CD14-positive monocyte (primary cell): ENCODE data around the gene PSAPL1. TPM values are rescaled to one million over a fixed set of nuclear protein-coding genes. Genes with fewer than 3 reads are reported as not detected.

ENCODE experiments used
- DNase-seq, 3 donors: peaks; one replicate each; pipeline ENCODE4 v3.0.0-alpha.2; 2011 to 2022
- H2AFZ ChIP-seq: 2 replicates; pipeline ENCODE4 v1.6.0; 2012; ENCODE audit warnings: mild to moderate bottlenecking, low read depth, low read length, inconsistent platforms; ENCODE audit not compliant: insufficient read depth, poor library complexity, severe bottlenecking
- H3K27ac ChIP-seq, 2 donors: 1 replicate in 1 of 2; 2 replicates in 1 of 2; pipeline ENCODE4 v1.5.1; 2012 to 2013; ENCODE audit warnings: low read length in 2 of 2, control low read depth in 1 of 2, inconsistent platforms in 1 of 2, low read depth in 1 of 2, mild to moderate bottlenecking in 1 of 2
- H3K27me3 ChIP-seq, 2 donors: one replicate each; pipeline versions ENCODE4 v1.6.0 to v1.6.1; 2011 to 2013; ENCODE audit warnings: low read length in 2 of 2; ENCODE audit not compliant: control insufficient read depth in 2 of 2, insufficient read depth in 2 of 2
- H3K36me3 ChIP-seq, 2 donors: replicated peaks in 1 of 2; 1 replicate in 1 of 2; 2 replicates in 1 of 2; pipeline versions ENCODE4 v1.5.1 to v1.6.1; 2012 to 2013; ENCODE audit warnings: low read length in 2 of 2, control low read depth in 1 of 2, inconsistent platforms in 1 of 2, mild to moderate bottlenecking in 1 of 2; ENCODE audit not compliant: insufficient read depth in 2 of 2, control insufficient read depth in 1 of 2
- H3K4me1 ChIP-seq, 2 donors: 1 replicate in 1 of 2; 2 replicates in 1 of 2; pipeline versions ENCODE4 v1.5.1 to v1.6.1; 2012 to 2013; ENCODE audit warnings: low read length in 2 of 2, control low read depth in 1 of 2, inconsistent platforms in 1 of 2, mild to moderate bottlenecking in 1 of 2, moderate library complexity in 1 of 2; ENCODE audit not compliant: insufficient read depth in 2 of 2, control insufficient read depth in 1 of 2
- H3K4me2 ChIP-seq: replicated peaks from 2 replicates; pipeline ENCODE3; 2012; ENCODE audit warnings: low read length, moderate library complexity, mild to moderate bottlenecking; ENCODE audit not compliant: poor library complexity, severe bottlenecking; ENCODE audit errors: extremely low read depth
- H3K4me3 ChIP-seq, 3 experiments: fragments of 200-600 bp in 1 of 3; sonication (generic) in 1 of 3; replicated peaks in 1 of 3; 1 replicate in 2 of 3; 2 replicates in 1 of 3; pipeline ENCODE4 v1.5.1; 2011 to 2013; ENCODE audit warnings: low read length in 3 of 3, mild to moderate bottlenecking in 3 of 3, control low read depth in 2 of 3, low read depth in 2 of 3, inconsistent platforms in 1 of 3, moderate library complexity in 1 of 3
- H3K79me2 ChIP-seq: 2 replicates; pipeline ENCODE4 v1.6.0; 2012; ENCODE audit warnings: mild to moderate bottlenecking, control low read depth, inconsistent platforms, low read length, moderate library complexity; ENCODE audit not compliant: insufficient read depth
- H3K9ac ChIP-seq: 2 replicates; pipeline ENCODE4 v1.6.0; 2017; ENCODE audit warnings: low read length, mild to moderate bottlenecking; ENCODE audit not compliant: insufficient read depth, poor library complexity, severe bottlenecking
- H3K9me3 ChIP-seq, 2 donors: replicated peaks in 1 of 2; 1 replicate in 1 of 2; 2 replicates in 1 of 2; pipeline versions ENCODE4 v1.5.1 to v1.6.1; 2012 to 2013; ENCODE audit warnings: low read length in 2 of 2, control low read depth in 1 of 2; ENCODE audit not compliant: control insufficient read depth in 1 of 2, insufficient read depth in 1 of 2
- H4K20me1 ChIP-seq: 2 replicates; pipeline ENCODE4 v1.6.0; 2012; ENCODE audit warnings: mild to moderate bottlenecking, low read length, control low read depth, moderate library complexity; ENCODE audit not compliant: insufficient read depth
- H3K27ac Mint-ChIP-seq, 7 donors: one replicate each; pipeline ENCODE4 v1.8.0; 2020; ENCODE audit warnings: mild to moderate bottlenecking in 7 of 7, mixed read lengths in 7 of 7, moderate library complexity in 6 of 7, inconsistent platforms in 2 of 7
- H3K27me3 Mint-ChIP-seq, 3 donors: one replicate each; pipeline ENCODE4 v1.8.0; 2021 to 2022; ENCODE audit warnings: low read depth in 3 of 3, mild to moderate bottlenecking in 3 of 3, mixed read lengths in 3 of 3, moderate library complexity in 3 of 3, inconsistent platforms in 1 of 3
- H3K36me3 Mint-ChIP-seq, 2 donors: one replicate each; pipeline ENCODE4 v1.8.0; 2020; ENCODE audit warnings: mixed read lengths in 2 of 2, inconsistent platforms in 1 of 2, mild to moderate bottlenecking in 1 of 2
- H3K4me1 Mint-ChIP-seq: one replicate; pipeline ENCODE4 v1.8.0; 2020; ENCODE audit warnings: mild to moderate bottlenecking, mixed read lengths
- H3K4me3 Mint-ChIP-seq, 2 donors: one replicate each; pipeline ENCODE4 v1.8.0; 2020; ENCODE audit warnings: mild to moderate bottlenecking in 2 of 2, mixed read lengths in 2 of 2, moderate library complexity in 1 of 2
- H3K9me3 Mint-ChIP-seq, 7 donors: one replicate each; pipeline ENCODE4 v1.8.0; 2020 to 2022; ENCODE audit warnings: mixed read lengths in 7 of 7, mild to moderate bottlenecking in 6 of 7, moderate library complexity in 6 of 7, inconsistent platforms in 2 of 7
- whole genome bisulfite sequencing: methylation state at CpG from one replicate; pipeline ENCODE4 v1.1.5; 2013; ENCODE audit warnings: missing lambda C conversion rate; ENCODE audit not compliant: insufficient coverage; 5-methylcytosine and 5-hydroxymethylcytosine counted together
- intact Hi-C, 2 donors: fragments of 100-400 bp; cut with micrococcal nuclease; formaldehyde crosslinking; loops; one replicate each; pipeline versions ENCODE4 v1.15.0 to v1.15.1; 2023
- polyA plus RNA-seq, 3 donors: library from polyadenylated mRNA; depleted of rRNA in 1 of 3; unstranded in 2 of 3; stranded (reverse) in 1 of 3; fragments of 300-500 nt in 2 of 3; fragments of >200 nt in 1 of 3; fragmentation: Illumina TruSeq in 2 of 3; gene quantifications; 1 replicate in 2 of 3; 2 replicates in 1 of 3; pipeline ENCODE4 v1.2.3, GENCODE V29; 2012 to 2021
- TF ChIP-seq, protein P1 (sequence below): fragments of 200-600 bp; IDR thresholded peaks from one replicate; pipeline ENCODE4 v1.8.0; 2022; ENCODE audit warnings: antibody characterized with exemption, mild to moderate bottlenecking

PSAPL1 gene
- polyA plus RNA-seq, 3 donors = not detected

DNA sequence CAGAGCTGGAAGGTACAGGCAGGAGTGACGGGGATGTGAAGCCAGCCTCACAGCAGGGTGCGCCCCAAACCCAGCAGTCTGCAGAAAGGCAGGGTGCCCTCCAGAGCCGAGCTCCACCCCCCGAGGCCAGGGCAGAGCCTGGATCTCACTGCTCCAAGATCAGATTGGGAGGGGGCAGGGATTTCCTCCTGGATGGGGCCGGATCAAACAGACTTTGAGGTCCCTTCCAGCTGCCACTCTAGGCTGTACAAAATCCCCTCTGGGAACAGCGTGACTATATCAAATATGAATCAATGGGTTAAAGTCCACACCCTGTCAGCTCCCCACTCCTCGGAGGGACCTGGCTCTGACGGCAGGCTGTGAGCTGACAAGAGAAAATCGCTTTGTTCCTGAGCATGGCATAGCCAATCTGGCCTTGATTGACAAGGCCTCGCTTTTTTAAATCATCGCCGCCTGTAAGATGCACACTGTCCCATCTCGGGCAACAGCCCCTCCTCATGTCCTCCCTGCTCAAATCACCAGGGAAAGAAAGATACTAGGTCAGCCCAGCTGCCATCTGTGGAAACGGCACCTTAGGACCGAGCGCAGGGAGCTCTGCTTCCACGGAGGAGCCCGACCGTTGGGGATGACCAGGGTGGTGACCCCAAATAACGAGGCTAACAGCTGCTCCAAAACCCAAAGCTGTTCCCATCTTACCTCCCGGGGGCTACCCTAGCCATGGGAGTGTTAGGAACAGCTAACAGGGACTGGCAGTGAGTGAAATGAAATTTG lies 39.9 kb downstream of the PSAPL1 start:
- H3K9me3 ChIP-seq = no peaks in the 10 kb centered on the region
- TF ChIP-seq, protein P1, sequence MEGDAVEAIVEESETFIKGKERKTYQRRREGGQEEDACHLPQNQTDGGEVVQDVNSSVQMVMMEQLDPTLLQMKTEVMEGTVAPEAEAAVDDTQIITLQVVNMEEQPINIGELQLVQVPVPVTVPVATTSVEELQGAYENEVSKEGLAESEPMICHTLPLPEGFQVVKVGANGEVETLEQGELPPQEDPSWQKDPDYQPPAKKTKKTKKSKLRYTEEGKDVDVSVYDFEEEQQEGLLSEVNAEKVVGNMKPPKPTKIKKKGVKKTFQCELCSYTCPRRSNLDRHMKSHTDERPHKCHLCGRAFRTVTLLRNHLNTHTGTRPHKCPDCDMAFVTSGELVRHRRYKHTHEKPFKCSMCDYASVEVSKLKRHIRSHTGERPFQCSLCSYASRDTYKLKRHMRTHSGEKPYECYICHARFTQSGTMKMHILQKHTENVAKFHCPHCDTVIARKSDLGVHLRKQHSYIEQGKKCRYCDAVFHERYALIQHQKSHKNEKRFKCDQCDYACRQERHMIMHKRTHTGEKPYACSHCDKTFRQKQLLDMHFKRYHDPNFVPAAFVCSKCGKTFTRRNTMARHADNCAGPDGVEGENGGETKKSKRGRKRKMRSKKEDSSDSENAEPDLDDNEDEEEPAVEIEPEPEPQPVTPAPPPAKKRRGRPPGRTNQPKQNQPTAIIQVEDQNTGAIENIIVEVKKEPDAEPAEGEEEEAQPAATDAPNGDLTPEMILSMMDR = no peak
- no peak overlapping the region for H2AFZ ChIP-seq
- no peak overlapping the region for H3K4me3 Mint-ChIP-seq
- H3K36me3 ChIP-seq = no peaks in the 10 kb centered on the region
- no peak overlapping the region for H3K27ac Mint-ChIP-seq
- WGBS = 81% methylated on average over 16 of the region's 21 CpGs
- peaks cover 0 to 1% (median 0%) of the 10 kb centered on the region in 7 donors for H3K9me3 Mint-ChIP-seq
- H3K27ac ChIP-seq = no peak overlapping the region
- no peaks in the 10 kb centered on the region for H3K79me2 ChIP-seq
- H3K4me1 ChIP-seq = no peaks in the 10 kb centered on the region
- H3K36me3 Mint-ChIP-seq = no peaks in the 10 kb centered on the region
- no peak overlapping the region for H3K9ac ChIP-seq
- peaks cover 19 to 37% (median 22%) of the 10 kb centered on the region in 3 donors for H3K27me3 Mint-ChIP-seq
- no peaks in the 10 kb centered on the region for H4K20me1 ChIP-seq
- intact Hi-C loops = no loop called here
- H3K4me2 ChIP-seq = no peak overlapping the region
- no peak for DNase-seq
- H3K4me1 Mint-ChIP-seq = no peaks in the 10 kb centered on the region
- no peak overlapping the region for H3K4me3 ChIP-seq
- H3K27me3 ChIP-seq = peaks cover 0 to 6% of the 10 kb centered on the region in 2 donors

DNA sequence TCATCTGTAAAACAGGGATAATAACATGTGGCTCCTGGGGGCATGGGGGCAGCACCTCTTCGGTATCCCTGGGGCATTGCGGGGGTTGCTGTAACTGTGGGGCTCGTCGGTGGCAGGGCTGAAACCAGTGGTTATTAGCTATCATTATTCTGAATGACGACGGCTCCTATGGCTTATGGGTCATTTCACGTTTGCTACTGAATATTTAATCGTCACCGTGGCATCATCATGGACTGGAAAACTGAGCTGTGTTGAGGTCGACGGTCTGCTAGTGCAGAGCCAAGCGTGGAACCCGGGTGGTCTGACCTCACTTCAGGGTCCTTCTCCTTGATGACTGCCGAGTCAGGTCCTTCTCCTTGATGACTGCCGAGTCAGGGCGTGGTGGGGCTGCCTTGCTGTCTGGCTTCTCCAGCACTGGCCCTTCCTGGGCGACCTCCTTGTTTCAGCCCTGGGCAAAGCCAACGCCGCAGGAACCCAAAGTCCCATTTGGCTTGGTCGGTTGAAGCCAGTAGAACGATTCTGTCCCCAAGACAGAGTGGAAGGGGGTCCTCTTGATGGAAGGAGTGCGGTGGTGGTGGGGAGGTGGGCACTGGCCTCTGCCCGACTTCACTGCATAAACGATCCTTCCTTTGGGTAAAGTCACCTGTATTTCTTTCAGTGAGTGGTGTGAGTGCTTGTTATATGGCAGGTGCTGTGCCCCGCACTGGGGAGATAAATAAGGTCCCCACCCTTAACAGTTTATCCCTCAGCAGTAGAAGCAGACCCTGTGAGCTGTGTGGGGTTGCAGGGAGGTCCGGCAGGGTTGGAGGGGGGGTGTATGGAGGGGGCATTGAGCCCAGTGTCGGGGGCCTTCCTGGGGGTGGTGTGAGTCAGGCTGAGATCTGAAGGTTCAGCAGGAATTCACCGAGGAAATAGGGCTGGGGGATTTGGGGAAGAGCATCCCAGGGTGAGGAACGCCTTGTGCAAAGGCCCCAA lies 40.8 kb downstream of the PSAPL1 start:
- H3K9ac ChIP-seq = no peak overlapping the region
- H3K79me2 ChIP-seq = no peaks in the 10 kb centered on the region
- Mint-ChIP-seq H3K4me1 (no peaks in the 10 kb centered on the region), H3K27me3 (peaks cover 13 to 35% (median 18%) of the 10 kb centered on the region in 3 donors), H3K9me3 (peaks cover 0 to under 1% (median 0%) of the 10 kb centered on the region in 7 donors), H3K27ac (no peak overlapping the region), H3K4me3 (no peak overlapping the region), H3K36me3 (no peaks in the 10 kb centered on the region)
- H3K36me3 ChIP-seq = no peaks in the 10 kb centered on the region
- TF ChIP-seq, protein P1 = no peak
- no peak overlapping the region for H3K4me3 ChIP-seq
- no peaks in the 10 kb centered on the region for H3K9me3 ChIP-seq
- no peak overlapping the region for H3K4me2 ChIP-seq
- DNase-seq = no peak
- H2AFZ ChIP-seq = no peak overlapping the region
- H3K4me1 ChIP-seq = no peaks in the 10 kb centered on the region
- no peak overlapping the region for H3K27ac ChIP-seq
- H3K27me3 ChIP-seq = peaks cover 0 to 6% of the 10 kb centered on the region in 2 donors
- 78% methylated on average over 25 of the region's 29 CpGs for WGBS
- no peaks in the 10 kb centered on the region for H4K20me1 ChIP-seq
- intact Hi-C loops = no loop called here
